Tibial nerve (tissue), 3 donors: ENCODE results near the gene IL17C.

Experiments used
- POLR2A ChIP-seq, 2 donors: fragments of 450-650 bp; IDR thresholded peaks; one replicate each; pipeline ENCODE4 v1.6.1; 2017; ENCODE audit warnings: antibody characterized with exemption in 2 of 2, mild to moderate bottlenecking in 2 of 2, moderate library complexity in 2 of 2
- TF ChIP-seq, protein P1 (sequence below), 5 experiments: fragments of 200-600 bp in 3 of 5; fragments of 450-650 bp in 2 of 5; sonication (generic) in 3 of 5; IDR thresholded peaks; one replicate each; pipeline ENCODE4 v1.5.1; 2016 to 2019; ENCODE audit warnings: antibody characterized with exemption in 5 of 5, mild to moderate bottlenecking in 3 of 5, moderate library complexity in 2 of 5

DNA sequence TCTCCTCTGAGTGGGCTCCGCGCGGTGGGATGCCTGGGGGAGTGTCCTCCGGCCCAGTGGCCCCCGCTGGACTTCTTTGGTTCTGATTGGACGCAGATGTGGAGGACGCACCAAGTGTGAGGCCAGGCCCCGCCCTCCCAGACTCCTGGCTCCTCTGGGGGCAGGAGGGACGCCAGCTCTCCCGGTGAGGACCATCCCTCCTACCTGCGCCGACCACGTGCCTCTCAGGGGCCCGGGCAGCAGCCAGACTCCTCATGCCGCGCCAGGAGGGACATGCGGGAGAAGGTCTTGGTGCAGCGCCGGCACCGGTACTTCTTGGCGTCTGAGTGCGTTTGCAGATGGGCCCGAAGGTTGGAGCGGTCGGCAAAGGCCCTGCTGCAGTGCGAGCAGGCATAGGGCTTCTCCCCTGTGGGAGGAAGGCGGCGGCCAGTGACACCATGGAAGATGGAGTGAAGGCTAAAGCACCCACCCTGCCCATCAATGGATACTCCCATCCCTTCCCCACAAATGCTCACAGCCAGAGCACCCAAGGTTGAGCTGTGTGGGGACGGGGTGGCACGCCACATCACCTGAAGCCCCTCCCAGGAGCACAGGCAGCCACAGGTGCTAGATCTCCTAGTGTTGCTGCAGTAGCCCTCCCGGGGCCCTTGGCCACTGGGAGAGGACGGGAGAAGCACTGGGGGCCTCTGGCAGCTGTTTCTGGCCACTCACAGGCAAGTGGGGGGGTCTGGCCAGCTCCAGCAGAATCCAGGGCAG lies 40.0 kb downstream of the IL17C start:
- TF ChIP-seq POLR2A (IDR thresholded peaks at IDR 0.05) = no peak
- TF ChIP-seq, protein P1, sequence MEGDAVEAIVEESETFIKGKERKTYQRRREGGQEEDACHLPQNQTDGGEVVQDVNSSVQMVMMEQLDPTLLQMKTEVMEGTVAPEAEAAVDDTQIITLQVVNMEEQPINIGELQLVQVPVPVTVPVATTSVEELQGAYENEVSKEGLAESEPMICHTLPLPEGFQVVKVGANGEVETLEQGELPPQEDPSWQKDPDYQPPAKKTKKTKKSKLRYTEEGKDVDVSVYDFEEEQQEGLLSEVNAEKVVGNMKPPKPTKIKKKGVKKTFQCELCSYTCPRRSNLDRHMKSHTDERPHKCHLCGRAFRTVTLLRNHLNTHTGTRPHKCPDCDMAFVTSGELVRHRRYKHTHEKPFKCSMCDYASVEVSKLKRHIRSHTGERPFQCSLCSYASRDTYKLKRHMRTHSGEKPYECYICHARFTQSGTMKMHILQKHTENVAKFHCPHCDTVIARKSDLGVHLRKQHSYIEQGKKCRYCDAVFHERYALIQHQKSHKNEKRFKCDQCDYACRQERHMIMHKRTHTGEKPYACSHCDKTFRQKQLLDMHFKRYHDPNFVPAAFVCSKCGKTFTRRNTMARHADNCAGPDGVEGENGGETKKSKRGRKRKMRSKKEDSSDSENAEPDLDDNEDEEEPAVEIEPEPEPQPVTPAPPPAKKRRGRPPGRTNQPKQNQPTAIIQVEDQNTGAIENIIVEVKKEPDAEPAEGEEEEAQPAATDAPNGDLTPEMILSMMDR (IDR thresholded peaks at IDR 0.05) = no peak
